Ectodermal cell (in vitro differentiated cells): Measurements from ENCODE around the gene EIF5.

Experiments
- H3K27ac ChIP-seq: 2 replicates; pipeline ENCODE4 v1.7.0; 2013; ENCODE audit warnings: mild to moderate bottlenecking, low read depth, low read length; ENCODE audit not compliant: insufficient read depth, poor library complexity, severe bottlenecking
- H3K27me3 ChIP-seq: 2 replicates; pipeline ENCODE4 v1.7.0; 2013; ENCODE audit warnings: mild to moderate bottlenecking, low read length; ENCODE audit not compliant: insufficient read depth, control insufficient read depth, poor library complexity, severe bottlenecking
- H3K36me3 ChIP-seq: one replicate; pipeline ENCODE4 v1.7.0; 2013; ENCODE audit warnings: low read length; ENCODE audit not compliant: control insufficient read depth, insufficient read depth
- H3K4me1 ChIP-seq: one replicate; pipeline ENCODE4 v1.7.0; 2013; ENCODE audit warnings: low read length; ENCODE audit not compliant: control insufficient read depth, insufficient read depth
- H3K4me3 ChIP-seq: 2 replicates; pipeline ENCODE4 v1.7.0; 2013; ENCODE audit warnings: low read depth, low read length, control low read depth; ENCODE audit not compliant: insufficient read depth
- H3K9me3 ChIP-seq: 2 replicates; pipeline ENCODE4 v1.7.0; 2013; ENCODE audit warnings: mild to moderate bottlenecking, low read length, moderate library complexity; ENCODE audit not compliant: control insufficient read depth
- WGBS, 2 experiments: methylation state at CpG; one replicate each; pipeline ENCODE4 v1.1.7; 2013; ENCODE audit warnings: missing lambda C conversion rate in 2 of 2; 5-methylcytosine and 5-hydroxymethylcytosine counted together

The EIF5 gene

DNA sequence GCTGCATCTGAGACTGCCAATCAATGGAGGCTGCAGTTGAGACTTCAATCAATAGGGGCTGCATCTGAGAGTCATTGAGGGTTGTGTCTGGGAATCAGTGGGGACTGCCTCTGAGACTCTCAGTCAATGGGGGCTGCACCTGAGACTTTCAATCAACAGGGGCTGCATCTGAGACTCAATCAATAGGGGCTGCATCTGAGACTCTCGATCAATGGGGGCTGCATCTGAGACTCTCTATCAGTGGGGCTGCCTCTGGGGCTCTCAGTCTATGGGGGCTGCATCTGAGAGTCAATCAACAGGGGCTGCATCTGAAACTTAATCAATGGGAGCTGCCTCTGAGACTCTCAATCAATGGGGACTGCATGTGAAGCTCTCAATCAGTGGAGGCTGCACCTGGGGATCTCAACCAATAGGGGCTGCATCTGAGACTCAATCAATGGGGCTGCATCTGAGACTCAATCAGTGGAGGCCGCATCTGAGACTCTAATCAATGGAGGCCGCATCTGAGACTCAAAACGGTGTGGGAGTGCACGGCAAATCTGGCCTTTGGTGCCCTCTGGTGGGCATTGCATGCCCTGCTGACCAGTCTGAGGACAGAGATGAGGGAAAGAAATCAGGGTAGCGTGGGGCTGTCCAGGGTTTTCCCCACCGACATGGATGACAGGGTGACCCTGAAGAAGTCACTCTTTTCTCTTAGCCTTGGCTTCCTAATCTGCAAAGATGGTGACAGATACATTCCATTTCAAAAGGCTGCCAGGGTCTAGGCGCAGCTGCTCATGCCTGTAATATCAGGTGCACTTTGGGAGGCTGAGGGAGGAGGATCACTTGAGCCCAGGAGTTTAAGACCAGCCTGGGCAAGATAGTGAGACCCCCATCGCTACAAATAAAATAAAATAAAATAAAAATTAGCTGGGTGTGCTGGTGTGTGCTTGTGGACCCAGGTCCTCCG lies 41.3 kb upstream of the EIF5 start:
- 51% methylated on average over 9 of the region's 10 CpGs for WGBS, 2 experiments
- Histone ChIP-seq H3K9me3 (no peaks in the 10 kb centered on the region), H3K27ac (no peak overlapping the region), H3K4me1 (no peaks in the 10 kb centered on the region), H3K27me3 (no peaks in the 10 kb centered on the region), H3K36me3 (no peaks in the 10 kb centered on the region), H3K4me3 (no peak overlapping the region)

DNA sequence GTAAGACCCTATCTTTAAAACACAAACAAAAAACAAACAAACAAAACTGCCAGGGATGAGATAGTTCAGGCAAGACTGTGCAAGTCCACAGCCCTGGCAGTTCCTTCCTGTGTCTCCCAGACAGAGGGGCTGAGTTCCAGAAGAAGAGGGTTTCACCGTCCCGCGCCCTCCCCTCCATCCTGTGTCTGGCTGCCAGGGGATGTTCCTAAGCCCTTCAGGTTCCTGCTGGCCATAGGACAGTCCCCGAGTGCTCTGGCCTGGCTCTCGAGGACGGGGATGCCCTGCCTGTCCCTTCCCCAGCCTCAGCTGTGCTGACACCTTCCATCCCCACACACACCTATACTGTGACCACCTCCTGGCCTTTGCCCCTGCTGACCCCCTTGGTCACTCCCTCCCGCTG lies 40.6 kb upstream of the EIF5 start:
- Histone ChIP-seq H3K27me3 (no peaks in the 10 kb centered on the region), H3K27ac (no peak overlapping the region), H3K9me3 (no peaks in the 10 kb centered on the region), H3K4me1 (no peaks in the 10 kb centered on the region), H3K36me3 (no peaks in the 10 kb centered on the region), H3K4me3 (no peak overlapping the region)
- 91 to 92% methylated on average over 7 of the region's 7 CpGs for WGBS, 2 experiments

DNA sequence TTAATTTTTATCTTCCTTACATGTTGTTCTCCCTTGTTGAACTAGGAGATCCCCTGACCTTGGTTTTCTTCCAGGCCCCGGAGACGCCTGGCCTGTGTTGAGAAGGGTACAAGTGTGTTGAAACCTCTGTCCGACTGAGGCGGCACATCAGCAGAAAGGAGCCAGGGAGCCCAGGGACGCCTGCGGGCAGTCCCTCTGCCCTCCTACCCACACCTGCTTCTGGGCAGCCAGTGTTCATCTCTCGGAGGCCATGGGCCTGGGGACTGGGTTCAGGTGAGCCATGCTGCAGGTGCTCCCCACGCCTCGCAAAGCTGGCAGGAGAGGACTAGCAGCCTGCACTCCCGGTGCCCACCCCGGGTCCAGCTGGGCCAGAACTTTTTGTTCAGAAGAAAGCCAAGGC lies 39.9 kb upstream of the EIF5 start:
- Histone ChIP-seq H3K4me3 (no peak overlapping the region), H3K4me1 (no peaks in the 10 kb centered on the region), H3K9me3 (no peaks in the 10 kb centered on the region), H3K36me3 (no peaks in the 10 kb centered on the region), H3K27me3 (no peaks in the 10 kb centered on the region), H3K27ac (no peak overlapping the region)
- 93 to 95% methylated on average over 11 of the region's 11 CpGs for WGBS, 2 experiments

DNA sequence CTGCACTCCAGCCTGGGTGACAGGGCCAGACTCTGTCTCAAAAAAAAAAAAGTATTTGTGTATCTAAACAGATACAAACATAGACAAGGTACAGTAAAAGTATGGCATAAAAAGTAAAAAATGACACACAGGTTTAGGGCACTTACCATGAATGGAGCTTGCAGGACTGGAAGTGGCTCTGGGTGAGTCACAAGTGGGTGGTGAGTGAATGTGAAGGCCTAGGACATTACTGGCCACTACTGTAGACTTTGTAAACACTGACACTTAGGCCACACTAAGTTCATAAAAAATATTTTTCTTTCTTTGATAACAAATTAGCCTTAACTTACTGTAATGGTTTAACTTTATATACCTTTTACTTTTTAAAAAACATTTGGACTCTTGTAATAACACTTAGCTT lies 38.0 kb upstream of the EIF5 start:
- no peak overlapping the region for H3K27ac ChIP-seq
- H3K4me1 ChIP-seq = no peaks in the 10 kb centered on the region
- no peaks in the 10 kb centered on the region for H3K9me3 ChIP-seq
- H3K4me3 ChIP-seq = no peak overlapping the region
- no peaks in the 10 kb centered on the region for H3K36me3 ChIP-seq
- H3K27me3 ChIP-seq = no peaks in the 10 kb centered on the region

DNA sequence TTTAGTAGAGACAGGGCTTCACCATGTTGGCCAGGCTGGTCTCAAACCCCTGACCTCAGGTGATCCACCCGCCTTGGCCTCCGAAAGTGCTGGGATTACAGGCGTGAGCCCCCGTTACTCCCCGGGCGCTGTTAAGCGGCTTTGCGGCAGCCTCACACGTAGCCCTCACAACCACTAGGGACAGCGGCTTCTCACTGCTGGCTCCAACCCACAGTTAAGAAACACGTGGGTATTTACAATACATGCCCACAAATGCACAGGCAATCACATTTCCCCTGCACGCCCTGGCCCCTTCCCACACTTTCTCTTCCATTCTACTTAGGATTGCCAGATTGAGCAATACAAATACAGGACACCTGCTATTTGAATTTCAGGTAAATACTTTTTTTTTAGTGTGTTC lies 37.0 kb upstream of the EIF5 start:
- Histone ChIP-seq H3K27me3 (no peaks in the 10 kb centered on the region), H3K36me3 (no peaks in the 10 kb centered on the region), H3K27ac (no peak overlapping the region), H3K4me3 (no peak overlapping the region), H3K4me1 (no peaks in the 10 kb centered on the region), H3K9me3 (no peaks in the 10 kb centered on the region)
- 79 to 84% methylated on average over 12 of the region's 12 CpGs for WGBS, 2 experiments

DNA sequence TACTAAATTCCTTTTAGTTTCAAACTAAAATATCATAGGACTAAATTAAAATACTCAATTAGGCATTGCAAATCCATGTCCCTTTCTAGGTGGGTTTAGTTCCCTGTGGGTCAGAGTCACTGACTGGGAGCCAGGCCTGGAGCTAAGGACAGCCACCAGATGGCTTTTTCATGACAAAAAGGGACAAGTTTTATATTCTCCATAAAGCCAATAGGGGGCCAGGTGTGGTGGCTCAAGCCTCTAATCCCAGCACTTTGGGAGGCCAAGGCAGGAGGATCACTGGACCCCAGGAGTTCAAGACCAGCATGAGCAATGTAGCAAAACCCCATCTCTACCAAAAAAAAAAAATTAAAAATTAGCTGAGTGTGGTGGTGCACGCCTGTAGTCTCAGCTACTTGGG lies 35.4 kb upstream of the EIF5 start:
- H3K27me3 ChIP-seq = no peaks in the 10 kb centered on the region
- H3K4me3 ChIP-seq = no peak overlapping the region
- 100% methylated on average over 1 of the region's 1 CpG for WGBS, 2 experiments
- no peak overlapping the region for H3K27ac ChIP-seq
- H3K4me1 ChIP-seq = no peaks in the 10 kb centered on the region
- no peaks in the 10 kb centered on the region for H3K9me3 ChIP-seq
- no peaks in the 10 kb centered on the region for H3K36me3 ChIP-seq

DNA sequence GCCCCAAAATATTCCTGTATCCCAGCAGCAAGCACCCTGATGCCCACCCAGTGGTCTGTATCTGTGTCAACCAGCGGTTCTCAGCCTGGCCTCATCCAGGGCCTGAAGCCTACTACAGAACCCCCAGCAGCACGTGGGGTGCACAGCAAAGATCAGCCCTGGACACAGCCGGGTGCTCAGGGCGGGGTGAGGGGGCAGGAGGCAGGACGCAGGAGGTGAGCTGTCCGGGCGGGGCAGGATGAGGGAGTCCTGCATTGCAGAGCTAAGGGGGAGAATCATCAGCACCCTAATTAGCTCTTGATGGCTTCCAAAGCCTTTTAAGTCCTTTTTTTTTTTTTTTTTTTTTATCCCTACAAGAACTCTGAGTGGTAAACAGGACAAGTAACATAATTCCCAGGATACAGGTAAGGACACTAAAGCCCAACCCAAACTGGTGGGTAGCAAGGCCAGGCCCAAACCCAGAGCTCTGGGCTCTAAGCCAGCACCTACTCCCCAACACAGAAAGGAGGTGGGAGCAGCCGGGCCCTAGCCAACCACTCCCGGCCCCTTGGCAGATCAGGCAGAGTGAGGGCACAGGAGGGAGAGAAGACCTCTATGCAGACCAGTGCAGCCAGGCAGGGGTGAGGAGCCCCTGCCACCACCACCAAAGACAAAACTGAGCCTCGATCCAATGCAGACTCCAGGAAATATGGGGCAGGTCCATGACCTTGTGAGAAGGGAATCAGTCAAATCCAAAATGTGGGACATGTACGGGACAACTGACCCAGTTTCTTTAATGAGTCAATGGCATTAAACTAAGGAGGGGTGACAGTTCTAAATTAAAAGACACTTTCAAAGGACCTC lies 32.3 kb upstream of the EIF5 start:
- no peak overlapping the region for H3K4me3 ChIP-seq
- H3K36me3 ChIP-seq = no peaks in the 10 kb centered on the region
- H3K27me3 ChIP-seq = no peaks in the 10 kb centered on the region
- H3K9me3 ChIP-seq = no peaks in the 10 kb centered on the region
- no peak overlapping the region for H3K27ac ChIP-seq
- 89 to 94% methylated on average over 11 of the region's 11 CpGs for WGBS, 2 experiments
- H3K4me1 ChIP-seq = no peaks in the 10 kb centered on the region

DNA sequence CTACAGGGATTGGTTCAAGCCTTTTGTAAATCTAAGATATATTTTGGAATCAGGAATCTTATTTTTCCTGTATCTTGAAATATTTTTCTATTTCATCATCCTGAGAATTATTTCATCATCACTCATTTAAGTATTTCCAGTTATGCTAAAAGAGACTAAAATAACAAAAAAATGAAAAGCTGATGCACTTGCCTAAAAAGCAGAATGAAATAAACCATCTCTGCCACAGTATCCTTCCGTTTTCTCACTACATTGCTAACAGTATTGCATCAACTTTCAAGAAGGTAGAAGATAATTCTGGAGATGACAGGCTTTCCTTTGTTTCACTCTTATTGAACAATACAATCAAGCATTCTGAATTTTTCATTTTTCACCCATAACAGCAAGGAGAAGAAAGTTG lies 31.1 kb upstream of the EIF5 start:
- 83 to 96% methylated on average over 1 of the region's 1 CpG for WGBS, 2 experiments
- H3K27me3 ChIP-seq = no peaks in the 10 kb centered on the region
- H3K36me3 ChIP-seq = no peaks in the 10 kb centered on the region
- H3K4me3 ChIP-seq = no peak overlapping the region
- H3K27ac ChIP-seq = no peak overlapping the region
- H3K4me1 ChIP-seq = no peaks in the 10 kb centered on the region
- H3K9me3 ChIP-seq = no peaks in the 10 kb centered on the region

DNA sequence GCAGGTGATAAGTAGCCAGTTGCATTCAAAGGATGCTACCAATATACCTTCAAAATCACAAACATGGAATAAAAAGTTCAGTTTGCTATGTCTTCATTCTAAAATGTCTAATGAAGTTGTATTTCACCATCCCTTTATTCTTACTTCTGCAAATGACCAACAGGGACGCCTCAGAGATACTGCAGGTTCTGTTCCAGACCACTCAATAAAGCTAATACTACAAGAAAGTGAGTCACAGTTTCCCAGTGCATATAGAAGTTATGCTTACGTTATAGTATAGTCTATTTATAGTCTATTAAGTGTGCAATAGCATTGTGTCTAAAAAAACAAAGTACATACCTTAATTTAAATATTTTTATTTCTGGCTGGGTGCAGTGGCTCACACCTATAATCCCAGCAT lies 29.3 kb upstream of the EIF5 start:
- Histone ChIP-seq H3K27ac (no peak overlapping the region), H3K9me3 (no peaks in the 10 kb centered on the region), H3K4me1 (no peaks in the 10 kb centered on the region), H3K36me3 (no peaks in the 10 kb centered on the region), H3K27me3 (no peaks in the 10 kb centered on the region), H3K4me3 (no peak overlapping the region)
- 93 to 95% methylated on average over 1 of the region's 2 CpGs for WGBS, 2 experiments
